NT2/D1 (cell line): ENCODE results near the gene PTPRQ.
"Not testable (repeated sequence)": the region's sequence is repeated elsewhere in the genome, so short reads cannot be mapped to it uniquely, and the experiment has no call there.

Experiments
- DNase-seq: peaks from one replicate; pipeline ENCODE4 v3.0.0-alpha.2; 2011; ENCODE audit warnings: low read depth, low spot score
- H3K27me3 ChIP-seq: 2 replicates; pipeline ENCODE4 v1.6.0; 2011; ENCODE audit warnings: mild to moderate bottlenecking; ENCODE audit not compliant: insufficient read length, insufficient read depth
- H3K36me3 ChIP-seq: 2 replicates; pipeline ENCODE4 v1.6.1; 2011; ENCODE audit warnings: mild to moderate bottlenecking, low read length, mixed read lengths; ENCODE audit not compliant: insufficient read depth, insufficient read length
- H3K4me1 ChIP-seq: 2 replicates; pipeline ENCODE4 v1.5.1; 2011; ENCODE audit not compliant: insufficient read depth, insufficient read length
- H3K4me3 ChIP-seq: 2 replicates; pipeline ENCODE4 v1.5.1; 2011; ENCODE audit warnings: low read depth; ENCODE audit not compliant: insufficient read length
- H3K9ac ChIP-seq: 2 replicates; pipeline ENCODE4 v1.6.0; 2011; ENCODE audit warnings: low read depth; ENCODE audit not compliant: insufficient read length
- H3K9me3 ChIP-seq: 2 replicates; pipeline ENCODE4 v1.5.1; 2011; ENCODE audit warnings: mild to moderate bottlenecking, low read length; ENCODE audit not compliant: insufficient read depth
- SUZ12 ChIP-seq: IDR thresholded peaks from 2 replicates; pipeline ENCODE4 v1.6.1; 2011; ENCODE audit not compliant: insufficient read length, insufficient read depth; ENCODE audit errors: extremely low read depth
- YY1 ChIP-seq: IDR thresholded peaks from 2 replicates; pipeline ENCODE4 v1.6.1; 2011; ENCODE audit not compliant: insufficient read length, insufficient read depth
- ZNF274 ChIP-seq: IDR thresholded peaks from 2 replicates; pipeline ENCODE4 v1.6.1; 2011; ENCODE audit warnings: mild to moderate bottlenecking, low read depth, low read length

Gene PTPRQ

GRCh38 chr12:80472911-80473500, 29.0 kb downstream of the PTPRQ start:
- DNase-seq = peak; percentile 38
- TF ChIP-seq ZNF274 (no peak), SUZ12 (no peak), YY1 (no peak)
- H3K27me3 ChIP-seq = no peaks in the 10 kb centered on the region
- no peaks in the 10 kb centered on the region for H3K36me3 ChIP-seq
- no peak overlapping the region for H3K4me3 ChIP-seq
- H3K4me1 ChIP-seq = no peaks in the 10 kb centered on the region
- H3K9me3 ChIP-seq = no peaks in the 10 kb centered on the region
- no peak overlapping the region for H3K9ac ChIP-seq

GRCh38 chr12:80477521-80478145, 33.6 kb downstream of the PTPRQ start:
- not testable (repeated sequence) for H3K4me3 ChIP-seq, H3K27me3 ChIP-seq, DNase-seq, H3K9me3 ChIP-seq, H3K9ac ChIP-seq, H3K36me3 ChIP-seq, H3K4me1 ChIP-seq

GRCh38 chr12:80484746-80485145, 40.7 kb downstream of the PTPRQ start:
- H3K4me1 ChIP-seq = no peaks in the 10 kb centered on the region

GRCh38 chr12:80485222-80485987, 41.4 kb downstream of the PTPRQ start:
- Histone ChIP-seq H3K27me3 (no peaks in the 10 kb centered on the region), H3K4me1 (no peaks in the 10 kb centered on the region), H3K9me3 (no peaks in the 10 kb centered on the region), H3K36me3 (no peaks in the 10 kb centered on the region), H3K9ac (no peak overlapping the region), H3K4me3 (no peak overlapping the region)
- TF ChIP-seq ZNF274 (no peak), SUZ12 (no peak), YY1 (no peak)
- no peak for DNase-seq

More at GRCh38 chr12:80484746-80485145, 40.7 kb downstream of the PTPRQ start:
- Histone ChIP-seq H3K9ac (no peak overlapping the region), H3K36me3 (no peaks in the 10 kb centered on the region), H3K27me3 (no peaks in the 10 kb centered on the region), H3K9me3 (no peaks in the 10 kb centered on the region), H3K4me3 (no peak overlapping the region)
- no peak for TF ChIP-seq ZNF274
- TF ChIP-seq YY1 = no peak
- no peak for TF ChIP-seq SUZ12
- DNase-seq = no peak

GRCh38 chr12:80490329-80490728, 46.3 kb downstream of the PTPRQ start:
- DNase-seq = no peak
- no peaks in the 10 kb centered on the region for H3K9me3 ChIP-seq
- no peaks in the 10 kb centered on the region for H3K27me3 ChIP-seq
- no peaks in the 10 kb centered on the region for H3K36me3 ChIP-seq
- no peaks in the 10 kb centered on the region for H3K4me1 ChIP-seq
- no peak for TF ChIP-seq SUZ12
- TF ChIP-seq ZNF274 = no peak
- no peak for TF ChIP-seq YY1
- H3K4me3 ChIP-seq = no peak overlapping the region
- no peak overlapping the region for H3K9ac ChIP-seq

- H3K4me3 ChIP-seq = no peak overlapping the region
- no peaks in the 10 kb centered on the region for H3K9me3 ChIP-seq
- no peaks in the 10 kb centered on the region for H3K27me3 ChIP-seq
- no peaks in the 10 kb centered on the region for H3K36me3 ChIP-seq
- H3K4me1 ChIP-seq = no peaks in the 10 kb centered on the region
- no peak for DNase-seq
- TF ChIP-seq SUZ12 = no peak
- TF ChIP-seq ZNF274 = no peak
- H3K9ac ChIP-seq = no peak overlapping the region
These were observed 47.1 kb downstream of the PTPRQ start for GRCh38 chr12:80491166-80491565.

- Histone ChIP-seq H3K27me3 (no peaks in the 10 kb centered on the region), H3K4me1 (no peaks in the 10 kb centered on the region), H3K9ac (no peak overlapping the region), H3K4me3 (no peak overlapping the region), H3K9me3 (no peaks in the 10 kb centered on the region), H3K36me3 (no peaks in the 10 kb centered on the region)
- TF ChIP-seq SUZ12 (no peak), YY1 (no peak), ZNF274 (no peak)
- no peak for DNase-seq
These were observed 49.4 kb downstream of the PTPRQ start for GRCh38 chr12:80493466-80493865.
